GM12878 (cell line): ENCODE results near the gene OTUD6A. TPM values are rescaled to one million over a fixed set of nuclear protein-coding genes. Genes with fewer than 3 reads are reported as not detected.

Experiments
- ATAC-seq: fragments of 200-7000 bp; cut with Tn5 transposase; 3 replicates; pipeline ENCODE4 v1.9.1; 2020; ENCODE audit warnings: mild to moderate bottlenecking, moderate library complexity
- BruUV-seq: library from RNA; stranded (reverse); fragments of 400-500 nt; replicated peaks from 2 replicates; lab custom pipeline; 2021; lab: Mats Ljungman, UMichigan
- CTCF ChIA-PET: fragments of 300-600 bp; sonication (Branson Sonifier 250); formaldehyde crosslinking; extraction: SDS; loops from one replicate; lab custom pipeline; 2021; ENCODE audit warnings: inconsistent platforms; lab: Yijun Ruan, JAX
- POLR2A ChIA-PET: fragments of 350-600 bp; formaldehyde crosslinking; extraction: SDS; loops from one replicate; lab custom pipeline; 2021; ENCODE audit warnings: inconsistent platforms; lab: Charles Lee
- RAD21 ChIA-PET: fragments of 300-600 bp; sonication (Branson Sonifier 250); formaldehyde crosslinking; loops from one replicate; lab custom pipeline; 2023; ENCODE audit warnings: antibody characterized with exemption; ENCODE audit not compliant: unreplicated experiment; lab: Charles Lee
- SMC1A ChIA-PET: fragments of 300-600 bp; sonication (Branson Sonifier 250); formaldehyde crosslinking; loops from one replicate; lab custom pipeline; 2023; ENCODE audit not compliant: unreplicated experiment, uncharacterized antibody; lab: Charles Lee
- DNase-seq: peaks from one replicate; pipeline ENCODE4 v3.0.0-alpha.2; 2011; ENCODE audit warnings: low read depth, low spot score
- FAIRE-seq: peaks from 3 replicates; lab custom pipeline; 2011; peaks lifted over from hg19 to GRCh38; lab: Jason Lieb, UNC
- H2AFZ ChIP-seq: 2 replicates; pipeline ENCODE4 v1.6.0; 2011; ENCODE audit warnings: low read depth, low read length, control low read depth; ENCODE audit not compliant: control insufficient read depth
- H3K27ac ChIP-seq: 2 replicates; pipeline ENCODE4 v1.5.1; 2011; ENCODE audit warnings: control low read depth; ENCODE audit not compliant: control insufficient read depth, insufficient read depth
- H3K27me3 ChIP-seq, 2 experiments: replicated peaks in 1 of 2; 2 replicates each; pipeline versions ENCODE4 v1.6.0 to v1.6.1; 2011; ENCODE audit warnings: low read length in 1 of 2; ENCODE audit not compliant: control insufficient read depth in 2 of 2, insufficient read depth in 2 of 2
- H3K36me3 ChIP-seq, 2 experiments: 2 replicates each; pipeline ENCODE4 v1.5.1; 2011; ENCODE audit warnings: low read length in 1 of 2; ENCODE audit not compliant: control insufficient read depth in 2 of 2, insufficient read depth in 2 of 2
- H3K4me1 ChIP-seq: 2 replicates; pipeline ENCODE4 v1.6.1; 2011; ENCODE audit warnings: mild to moderate bottlenecking, low read length, moderate library complexity, mixed read lengths; ENCODE audit not compliant: control insufficient read depth, insufficient read depth
- H3K4me2 ChIP-seq: 2 replicates; pipeline ENCODE4 v1.6.0; 2011; ENCODE audit warnings: control low read depth; ENCODE audit not compliant: control insufficient read depth, insufficient read depth
- H3K4me3 ChIP-seq: fragments of 200-600 bp; sonication (generic); 2 replicates; pipeline ENCODE4 v1.5.1; 2016
- H3K79me2 ChIP-seq: 2 replicates; pipeline ENCODE4 v1.6.0; 2011; ENCODE audit warnings: low read length; ENCODE audit not compliant: control insufficient read depth, insufficient read depth
- H3K9ac ChIP-seq: 2 replicates; pipeline ENCODE4 v1.8.0; 2011; ENCODE audit warnings: low read length, control low read depth, mixed read lengths; ENCODE audit not compliant: control insufficient read depth, insufficient read depth
- H3K9me3 ChIP-seq: replicated peaks from 3 replicates; pipeline ENCODE4 v1.5.1; 2011; ENCODE audit warnings: mild to moderate bottlenecking, low read length; ENCODE audit not compliant: control insufficient read depth, insufficient read depth
- H4K20me1 ChIP-seq: 2 replicates; pipeline ENCODE4 v1.6.0; 2011; ENCODE audit not compliant: control insufficient read depth, insufficient read depth
- BHLHE40 ChIP-seq, 2 experiments: fragments of 450-650 bp in 1 of 2; IDR thresholded peaks; 2 replicates each; pipeline ENCODE4 v1.6.1; 2011 to 2017; ENCODE audit warnings: low read depth in 2 of 2, borderline replicate concordance in 1 of 2, improper control_type of control experiment in 1 of 2, low read length in 1 of 2, mild to moderate bottlenecking in 1 of 2
- E2F8 ChIP-seq: fragments of 450-650 bp; IDR thresholded peaks from 2 replicates; pipeline ENCODE4 v1.6.1; 2018; ENCODE audit warnings: mild to moderate bottlenecking, low read depth, moderate library complexity; ENCODE audit not compliant: partially characterized antibody
- ETV6 ChIP-seq, 2 experiments: fragments of 450-650 bp in 1 of 2; IDR thresholded peaks in 1 of 2; conservative IDR thresholded peaks in 1 of 2; 2 replicates each; pipeline ENCODE4 v1.6.1; 2014; ENCODE audit warnings: antibody characterized with exemption in 1 of 2, borderline replicate concordance in 1 of 2, low read depth in 1 of 2, mild to moderate bottlenecking in 1 of 2, moderate library complexity in 1 of 2
- HDAC6 ChIP-seq: fragments of 200-600 bp; sonication (generic); IDR thresholded peaks from one replicate; pipeline ENCODE4 v1.8.0; 2017; ENCODE audit warnings: antibody characterized with exemption; ENCODE audit not compliant: unreplicated experiment
- IRF4 ChIP-seq: IDR thresholded peaks from 2 replicates; pipeline ENCODE4 v1.6.1; 2011; ENCODE audit warnings: low read depth, low read length
- MTA2 ChIP-seq: fragments of 450-650 bp; IDR thresholded peaks from 2 replicates; pipeline ENCODE4 v1.6.1; 2016; ENCODE audit warnings: low read depth, mild to moderate bottlenecking, moderate library complexity
- WGBS: methylation state at CpG from one replicate; pipeline ENCODE4 v1.1.6; 2016; ENCODE audit warnings: low lambda C conversion rate; ENCODE audit not compliant: insufficient replicate concordance, insufficient coverage; ENCODE audit errors: missing lambda C conversion rate; 5-methylcytosine and 5-hydroxymethylcytosine counted together
- in situ Hi-C: fragments of 300-500 bp; cut with MboI; formaldehyde crosslinking; loops from 9 replicates; pipeline ENCODE4 v1.14.3; 2018; ENCODE audit warnings: mixed read lengths
- intact Hi-C: fragments of 100-400 bp; cut with micrococcal nuclease; formaldehyde crosslinking; loops from one replicate; pipeline ENCODE4 v1.14.2; 2022; ENCODE audit not compliant: unreplicated experiment
- polyA plus RNA-seq, 11 experiments: library from polyadenylated mRNA; depleted of rRNA in 4 of 11; unstranded in 6 of 11; stranded (reverse) in 5 of 11; fragments of >200 nt; fragmentation: Nextera tagmentation in 4 of 11; fragmentation: Illumina TruSeq in 1 of 11; extraction: Ambion mirVana in 4 of 11; extraction: Trizol in 1 of 11; gene quantifications; 1 replicate in 1 of 11; 2 replicates in 10 of 11; pipeline versions ENCODE4 v1.2.1 to v1.2.3, GENCODE V29; 2011 to 2016; ENCODE audit warnings: inconsistent platforms in 2 of 11, missing spikeins in 2 of 11, low read depth in 1 of 11
- total RNA-seq, 4 experiments: library from RNA; depleted of rRNA in 3 of 4; stranded (reverse); fragments of >200 nt in 3 of 4; fragmentation: Illumina TruSeq in 1 of 4; extraction: Trizol in 1 of 4; gene quantifications; 2 replicates each; pipeline versions ENCODE4 v1.2.1 to v1.2.3, GENCODE V29; 2013 to 2021

OTUD6A gene
- total and polyA plus RNA-seq, 10 of the 15 experiments (the other 5 are each of a cell fraction or from before 2014, with no cell fraction given), result not detected

DNA sequence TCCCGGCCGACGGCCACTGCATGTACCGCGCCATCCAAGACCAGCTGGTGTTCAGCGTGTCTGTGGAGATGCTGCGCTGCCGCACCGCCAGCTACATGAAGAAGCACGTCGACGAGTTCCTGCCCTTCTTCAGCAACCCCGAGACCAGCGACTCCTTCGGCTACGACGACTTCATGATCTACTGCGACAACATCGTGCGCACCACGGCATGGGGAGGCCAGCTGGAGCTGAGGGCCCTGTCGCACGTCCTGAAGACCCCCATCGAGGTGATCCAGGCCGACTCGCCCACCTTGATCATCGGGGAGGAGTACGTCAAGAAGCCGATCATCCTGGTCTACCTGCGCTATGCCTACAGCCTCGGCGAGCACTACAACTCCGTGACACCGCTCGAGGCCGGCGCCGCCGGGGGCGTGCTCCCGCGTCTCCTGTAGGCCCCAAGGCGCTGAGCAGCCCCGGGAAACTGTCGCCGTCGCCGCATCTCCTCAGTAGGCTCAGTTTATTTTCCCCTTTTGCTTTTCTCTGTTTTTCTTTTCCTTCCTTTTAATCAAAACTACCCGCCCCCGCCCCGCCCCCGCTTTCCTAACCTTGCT is 799 bp downstream of the OTUD6A start:
- no peak for FAIRE-seq
- POLR2A ChIA-PET, result no interaction called here
- BruUV-seq, result no TSS peak

More for the DNA sequence above, 799 bp downstream of the OTUD6A start:
- Histone ChIP-seq H3K4me1 (no peaks in the 10 kb centered on the region), H3K4me2 (no peak overlapping the region), H3K36me3 (no peaks in the 10 kb centered on the region), H3K9me3 (no peaks in the 10 kb centered on the region; the same call in 2 of the 3 replicates), H3K79me2 (no peaks in the 10 kb centered on the region), H3K9ac (no peak overlapping the region), H3K27ac (no peak overlapping the region), H3K27me3 (no peaks in the 10 kb centered on the region), H4K20me1 (no peaks in the 10 kb centered on the region), H3K4me3 (no peak overlapping the region), H2AFZ (no peak overlapping the region)
- CTCF ChIA-PET, result no interaction called here
- TF ChIP-seq IRF4 (no peak), HDAC6 (no peak), ETV6 (conservative IDR thresholded peaks at IDR 0.05 in 1 of 2, IDR thresholded peaks at IDR 0.05 in 1 of 2; ENCODE audit: borderline replicate concordance in 1 of 2, low read depth in 1 of 2) (no peak), E2F8 (no peak), BHLHE40 (IDR thresholded peaks at IDR 0.05; ENCODE audit: borderline replicate concordance in 1 of 2, low read depth in 2 of 2, low read length in 1 of 2) (no peak), MTA2 (no peak)
- RAD21 ChIA-PET, result no interaction called here
- WGBS, result 90% methylated on average over 50 of the region's 52 CpGs
- in situ Hi-C loops, result no loop called here
- ATAC-seq (no peak), DNase-seq (no peak)
- intact Hi-C loops, result no loop called here
- SMC1A ChIA-PET, result no interaction called here
